ENCODE data around the gene RSAD1.

The RSAD1 gene

GRCh38 chr17:50439008-50439407, 39.7 kb upstream of the RSAD1 start:
- no peak for DNase-seq (ENCODE audit: extremely low spot score)
- POLR2A ChIA-PET: no interaction called here
- CTCF ChIA-PET: no interaction called here
- TF ChIP-seq L3MBTL2 (conservative IDR thresholded peaks at IDR 0.05) (no peak), BHLHE40 (IDR thresholded peaks at IDR 0.05; ENCODE audit: borderline replicate concordance) (no peak), LEF1 (IDR thresholded peaks at IDR 0.05; ENCODE audit: borderline replicate concordance) (no peak), HDGF (IDR thresholded peaks at IDR 0.05; ENCODE audit: borderline replicate concordance) (no peak), ARNT (IDR thresholded peaks at IDR 0.05) (no peak)

- TF ChIP-seq NFRKB (IDR thresholded peaks at IDR 0.05) (no peak), FOXM1 (IDR thresholded peaks at IDR 0.05; ENCODE audit: borderline replicate concordance) (no peak), L3MBTL2 (conservative IDR thresholded peaks at IDR 0.05) (no peak), TARDBP (IDR thresholded peaks at IDR 0.05) (no peak), BHLHE40 (IDR thresholded peaks at IDR 0.05; ENCODE audit: borderline replicate concordance) (no peak)
- DNase-seq (ENCODE audit: extremely low spot score): no peak
- CTCF ChIA-PET: no interaction called here
- POLR2A ChIA-PET: no interaction called here
Measured at GRCh38 chr17:50440172-50440837, 38.4 kb upstream of the RSAD1 start.

GRCh38 chr17:50440838-50441829, 37.5 kb upstream of the RSAD1 start:
- TF ChIP-seq HDGF (IDR thresholded peaks at IDR 0.05; ENCODE audit: borderline replicate concordance) (no peak), ELF4 (IDR thresholded peaks at IDR 0.05) (no peak), BHLHE40 (IDR thresholded peaks at IDR 0.05; ENCODE audit: borderline replicate concordance) (no peak), NFRKB (IDR thresholded peaks at IDR 0.05) (no peak), LEF1 (IDR thresholded peaks at IDR 0.05; ENCODE audit: borderline replicate concordance) (no peak), ZNF384 (IDR thresholded peaks at IDR 0.05) (no peak), SUZ12 (IDR thresholded peaks at IDR 0.05) (no peak), FOXK2 (IDR thresholded peaks at IDR 0.05) (no peak), CTBP1 (IDR thresholded peaks at IDR 0.05; ENCODE audit: borderline replicate concordance) (no peak), PKNOX1 (IDR thresholded peaks at IDR 0.05) (no peak), FOXA1 (IDR thresholded peaks at IDR 0.05) (no peak)
- DNase-seq (ENCODE audit: extremely low spot score): no peak
- ChIA-PET CTCF (no interaction called here), POLR2A (no interaction called here)

- POLR2A ChIA-PET: interaction anchor here (0.8 to 1.6 kb wide), 5 partner anchors 15 to 99 kb away, joined by 3 to 6 read pairs (median 4); partner anchors contain the start of gene XYLT2
- peak; percentile 49 for DNase-seq (ENCODE audit: extremely low spot score)
- TF ChIP-seq TARDBP (IDR thresholded peaks at IDR 0.05) (no peak), PKNOX1 (IDR thresholded peaks at IDR 0.05) (peak; percentile 90)
- CTCF ChIA-PET: interaction anchor here (0.6 to 1.4 kb wide), 6 partner anchors 9 to 81 kb away, joined by 3 to 4 read pairs (median 4); partner anchors contain the start of gene LRRC59
Measured at GRCh38 chr17:50443505-50443974, 35.1 kb upstream of the RSAD1 start.

GRCh38 chr17:50444841-50445715, 33.6 kb upstream of the RSAD1 start:
- POLR2A ChIA-PET: interaction anchor here (0.8 kb wide), 1 partner anchor 18 kb away, joined by 4 read pairs; no protein-coding TSS in a partner anchor
- TF ChIP-seq FOXM1 (IDR thresholded peaks at IDR 0.05; ENCODE audit: borderline replicate concordance) (no peak), PKNOX1 (IDR thresholded peaks at IDR 0.05) (peak; percentile 60; the same call in 1 of the 2 replicates), TARDBP (IDR thresholded peaks at IDR 0.05) (no peak)
- CTCF ChIA-PET: no interaction called here
- no peak for DNase-seq (ENCODE audit: extremely low spot score)

GRCh38 chr17:50445730-50446325, 32.8 kb upstream of the RSAD1 start:
- ChIA-PET POLR2A (interaction anchor here (0.6 to 0.8 kb wide), 2 partner anchors 19 to 48 kb away, joined by 4 to 5 read pairs; no protein-coding TSS in a partner anchor), CTCF (no interaction called here)
- TF ChIP-seq SUZ12 (IDR thresholded peaks at IDR 0.05) (no peak), L3MBTL2 (conservative IDR thresholded peaks at IDR 0.05) (no peak), TARDBP (IDR thresholded peaks at IDR 0.05) (no peak), SP1 (IDR thresholded peaks at IDR 0.05) (no peak), FOXM1 (IDR thresholded peaks at IDR 0.05; ENCODE audit: borderline replicate concordance) (no peak), ZNF384 (IDR thresholded peaks at IDR 0.05) (no peak), ELF4 (IDR thresholded peaks at IDR 0.05) (no peak), FOXA1 (IDR thresholded peaks at IDR 0.05) (no peak)
- DNase-seq (ENCODE audit: extremely low spot score): no peak
